Activated CD8-positive, alpha-beta memory T cell treated with anti-CD3 and anti-CD28 coated beads, Interleukin-2, amount 50 U/mL, for 1 hour (primary cell): ENCODE data around the gene CRYBG1.

Source experiments
- DNase-seq: peaks from one replicate; pipeline ENCODE4 v3.0.0-alpha.2; 2020; ENCODE audit errors: extremely low read depth

CRYBG1 gene

DNA sequence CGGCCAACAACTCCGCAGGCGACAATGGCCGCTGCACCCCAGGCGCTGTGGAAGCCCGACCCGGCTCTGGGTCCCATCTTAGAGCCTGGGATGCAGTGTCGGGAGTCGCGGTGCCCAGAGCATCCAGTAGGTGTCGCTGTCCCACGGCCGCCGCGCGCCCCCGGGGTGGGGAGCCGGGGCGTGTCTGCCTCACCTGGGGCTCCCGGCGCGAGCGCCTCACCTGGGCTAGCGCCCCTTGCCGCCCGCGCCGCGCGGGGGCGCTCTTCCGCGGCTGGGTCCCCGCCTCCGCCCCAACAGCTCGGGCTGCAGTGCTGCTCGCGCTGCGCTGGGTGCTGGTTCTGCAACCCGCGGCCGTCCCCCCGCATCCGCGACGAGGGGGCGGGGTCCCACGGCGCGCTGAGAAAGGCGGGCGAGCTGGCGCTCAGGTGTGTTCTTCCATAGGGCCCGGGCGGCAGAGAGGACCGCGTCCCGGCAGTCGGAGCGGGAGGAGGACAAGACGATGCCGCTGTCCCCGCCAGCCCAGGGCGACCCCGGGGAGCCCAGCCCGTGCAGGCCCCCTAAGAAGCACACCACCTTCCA, at the start of gene CRYBG1:
TSS of gene CRYBG1 (plus strand) at position 308 of the 579 bp plus-strand sequence. CDS start at position 500, 192 bp downstream.
- DNase-seq: no peak

GRCh38 chr6:106315765-106316374, 44.6 kb upstream of the CRYBG1 start:
- DNase-seq: no peak

GRCh38 chr6:106316375-106316766, 44.1 kb upstream of the CRYBG1 start:
- DNase-seq: no peak

DNA sequence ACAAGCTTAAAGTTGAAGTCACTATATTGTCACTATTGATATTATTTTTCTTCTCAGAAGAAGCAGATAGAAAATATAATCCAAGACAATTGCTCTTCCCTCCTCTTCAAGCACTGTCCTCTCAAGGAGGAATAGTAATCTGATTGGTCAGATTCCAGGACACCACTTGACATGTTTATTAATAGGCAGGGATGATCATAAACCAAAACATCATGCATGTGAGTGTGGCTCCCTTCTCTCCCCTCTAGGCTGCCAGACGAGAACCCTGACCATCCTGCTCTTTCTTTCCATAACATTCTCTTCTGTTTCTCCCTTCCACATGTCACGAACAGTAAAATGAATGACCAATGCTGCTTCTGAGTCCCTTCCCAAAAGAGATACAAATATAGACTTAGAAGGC, 42.5 kb upstream of the CRYBG1 start:
- no peak for DNase-seq

- no peak for DNase-seq
These were observed 41.7 kb upstream of the CRYBG1 start for GRCh38 chr6:106318851-106319250.

DNA sequence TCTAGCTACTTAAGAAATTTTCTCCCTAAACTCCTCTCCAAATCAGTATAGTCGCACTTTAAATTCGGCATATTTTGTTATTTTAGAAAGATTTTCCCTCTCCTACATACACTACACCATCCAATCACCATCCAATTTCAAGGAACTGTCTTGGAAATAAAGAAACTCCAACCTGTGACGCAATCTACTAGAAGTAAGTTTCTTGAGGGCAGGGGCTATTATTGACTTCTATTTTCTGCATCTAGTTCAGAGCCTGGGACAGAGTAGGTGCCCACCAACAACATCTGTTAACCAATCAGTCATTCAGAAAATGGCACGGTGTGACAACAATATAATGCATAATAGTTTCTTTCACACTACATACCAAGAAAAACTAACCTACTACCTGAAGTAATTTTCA, 38.6 kb upstream of the CRYBG1 start:
- DNase-seq: no peak

- DNase-seq: no peak
These were observed 35.7 kb upstream of the CRYBG1 start for GRCh38 chr6:106324726-106325335.

GRCh38 chr6:106325336-106326178, 35.0 kb upstream of the CRYBG1 start, which contains the start of gene ATG5:
Gene ATG5 (minus strand): TSS chr6:106325760. CDS start chr6:106316208, 9,552 bp downstream.
- peak; percentile 97 for DNase-seq

DNA sequence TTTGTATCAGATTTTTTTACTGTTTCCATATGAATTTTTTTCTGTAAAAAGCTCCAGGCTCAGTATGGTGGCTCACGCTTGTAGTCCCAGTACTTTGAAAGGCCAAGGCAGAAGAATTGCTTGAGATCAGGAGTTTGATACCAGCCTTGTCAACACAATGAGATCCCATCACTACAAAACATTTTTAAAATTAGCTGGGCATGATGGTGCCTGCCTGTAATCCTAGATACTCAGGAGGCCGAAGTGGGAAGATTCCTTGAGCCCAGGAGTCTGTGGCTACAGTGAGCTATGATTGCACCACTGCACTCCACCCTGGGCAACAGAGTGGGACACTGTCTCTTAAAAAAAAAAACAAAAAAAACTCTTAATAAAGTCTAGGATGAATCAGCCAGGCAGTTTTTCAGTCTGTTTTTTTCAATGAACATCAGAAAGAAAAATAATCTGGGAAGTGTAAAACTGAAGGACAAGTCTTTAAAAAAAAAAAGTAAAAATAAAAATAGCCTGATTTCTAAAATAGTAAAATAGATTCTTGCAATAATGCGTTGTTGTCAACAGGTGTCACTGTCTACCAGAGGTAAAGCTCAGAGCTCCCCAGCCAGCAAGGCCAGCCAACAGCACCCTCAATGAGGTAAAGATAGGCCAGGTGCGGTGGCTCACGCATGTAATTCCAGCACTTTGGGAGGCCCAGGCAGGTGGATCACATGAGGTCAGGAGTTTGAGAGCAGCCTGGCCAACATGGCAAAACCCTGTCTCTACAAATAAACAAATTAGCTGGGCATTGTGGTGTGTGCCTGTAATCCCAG, 25.7 kb upstream of the CRYBG1 start:
- no peak for DNase-seq

- DNase-seq: no peak
These were observed 21.0 kb upstream of the CRYBG1 start for GRCh38 chr6:106339334-106340029.

DNA sequence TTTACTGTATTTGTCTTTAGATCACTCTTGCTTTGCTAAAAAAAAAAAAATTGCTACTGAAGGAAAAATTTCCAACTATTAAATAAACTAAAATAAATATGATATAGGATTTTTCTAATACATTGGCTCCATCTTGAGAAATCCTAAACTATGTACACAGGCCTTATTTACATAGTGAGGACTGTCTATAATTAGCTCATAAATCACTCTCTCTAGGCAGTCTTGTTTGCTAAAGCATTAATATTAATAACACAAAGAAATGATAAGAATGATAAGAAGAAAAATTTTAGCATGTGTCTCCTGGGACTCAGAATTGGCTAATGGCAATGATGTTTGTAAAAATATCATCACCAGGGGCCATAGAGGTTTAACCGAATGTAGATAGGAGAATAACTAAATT, 13.3 kb upstream of the CRYBG1 start:
- no peak for DNase-seq

DNA sequence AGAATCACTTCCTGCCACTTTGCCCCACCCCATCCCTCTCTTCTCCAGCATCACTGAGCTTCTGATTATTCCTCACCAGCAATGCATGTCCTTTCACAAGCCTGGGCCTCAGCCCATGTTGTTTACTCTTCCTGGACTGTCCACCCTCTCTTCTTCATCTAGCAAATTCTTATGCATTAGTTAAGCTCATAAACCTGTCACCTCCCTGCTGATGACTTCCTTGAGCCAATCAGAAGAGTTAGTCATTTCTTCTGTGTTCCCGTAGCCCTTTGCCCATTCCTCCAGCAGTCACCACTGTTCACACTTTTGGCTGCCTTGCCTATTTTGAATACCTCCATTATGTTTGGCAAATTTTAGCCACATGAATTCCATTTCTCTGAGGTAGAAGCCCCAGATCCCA, 4.1 kb upstream of the CRYBG1 start:
- no peak for DNase-seq

DNA sequence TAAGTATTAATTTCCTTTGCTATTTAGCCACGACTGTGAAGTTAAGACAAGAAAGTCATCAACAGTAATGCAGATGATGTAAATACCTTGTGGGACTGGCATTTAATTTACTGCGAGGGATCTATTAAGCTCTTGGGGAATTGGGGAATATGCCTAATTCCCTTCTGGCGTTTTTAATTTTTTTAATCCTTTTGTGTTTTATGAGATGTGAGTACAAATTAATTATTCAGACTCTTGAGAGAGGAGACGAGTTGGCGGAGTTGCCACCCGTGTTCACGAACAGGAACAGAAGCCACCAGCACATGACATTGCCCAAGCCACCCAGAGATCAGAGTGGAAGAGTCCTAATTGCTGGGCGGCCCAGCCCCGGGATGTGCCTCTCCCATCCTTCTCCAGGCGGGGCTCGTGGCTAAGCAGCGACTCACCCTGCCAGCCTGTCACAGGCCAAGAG, 533 bp upstream of the CRYBG1 start:
- DNase-seq: no peak

GRCh38 chr6:106360989-106361430, 493 bp downstream of the CRYBG1 start:
- DNase-seq: no peak

- no peak for DNase-seq
These were observed 3.1 kb downstream of the CRYBG1 start for GRCh38 chr6:106363401-106364138.

- DNase-seq: no peak
These were observed 9.2 kb downstream of the CRYBG1 start for GRCh38 chr6:106369739-106370138.

DNA sequence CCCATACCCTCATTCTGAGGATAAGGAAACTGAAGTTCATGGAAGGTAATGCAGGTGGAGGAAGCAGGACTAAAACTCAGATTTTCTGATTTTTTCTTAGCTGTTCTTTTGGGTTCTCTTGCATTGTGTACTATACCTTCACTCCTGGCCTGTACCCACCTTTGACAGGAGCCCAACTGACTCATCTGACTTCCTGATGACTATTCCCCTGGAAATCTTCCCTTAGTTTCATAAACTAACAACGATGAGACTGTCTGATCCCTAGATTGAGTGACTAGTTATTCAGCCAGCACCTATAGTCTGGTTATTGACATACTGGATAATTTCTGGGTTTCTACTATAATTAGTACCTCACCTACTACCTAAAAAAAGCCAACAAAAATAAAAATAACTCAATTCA, 10.1 kb downstream of the CRYBG1 start:
- DNase-seq: no peak

DNA sequence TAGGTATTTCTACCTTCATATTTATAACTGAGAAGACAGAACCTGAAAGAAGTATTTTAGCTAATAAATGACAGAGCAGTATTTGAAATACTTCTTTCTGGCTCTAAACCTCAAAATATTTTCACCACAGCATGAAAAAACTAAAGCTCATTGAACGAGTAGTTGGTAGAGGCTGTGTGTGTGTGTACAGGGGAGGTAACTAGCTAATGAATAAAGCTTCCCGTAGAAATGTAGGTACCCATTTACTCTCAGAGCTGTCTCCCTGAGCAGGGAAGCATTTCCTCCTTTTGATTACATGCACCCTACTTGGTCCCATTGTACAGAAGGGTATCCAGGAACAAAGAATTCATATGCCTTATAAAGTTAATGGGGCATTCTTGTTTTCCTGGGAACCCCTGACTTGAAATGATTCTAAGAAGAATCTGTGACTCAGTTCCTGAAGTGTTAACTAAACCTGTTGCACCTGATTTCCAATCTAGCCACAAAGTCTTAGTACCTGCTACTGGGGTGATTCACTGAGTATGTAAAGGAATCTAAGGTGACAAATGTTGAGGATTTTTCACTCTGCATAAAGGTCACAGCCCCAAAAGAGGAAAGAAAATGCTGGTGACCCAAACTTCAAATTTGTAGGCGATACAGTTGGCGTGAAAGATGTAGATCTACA, 12.5 kb downstream of the CRYBG1 start:
- DNase-seq: no peak

DNA sequence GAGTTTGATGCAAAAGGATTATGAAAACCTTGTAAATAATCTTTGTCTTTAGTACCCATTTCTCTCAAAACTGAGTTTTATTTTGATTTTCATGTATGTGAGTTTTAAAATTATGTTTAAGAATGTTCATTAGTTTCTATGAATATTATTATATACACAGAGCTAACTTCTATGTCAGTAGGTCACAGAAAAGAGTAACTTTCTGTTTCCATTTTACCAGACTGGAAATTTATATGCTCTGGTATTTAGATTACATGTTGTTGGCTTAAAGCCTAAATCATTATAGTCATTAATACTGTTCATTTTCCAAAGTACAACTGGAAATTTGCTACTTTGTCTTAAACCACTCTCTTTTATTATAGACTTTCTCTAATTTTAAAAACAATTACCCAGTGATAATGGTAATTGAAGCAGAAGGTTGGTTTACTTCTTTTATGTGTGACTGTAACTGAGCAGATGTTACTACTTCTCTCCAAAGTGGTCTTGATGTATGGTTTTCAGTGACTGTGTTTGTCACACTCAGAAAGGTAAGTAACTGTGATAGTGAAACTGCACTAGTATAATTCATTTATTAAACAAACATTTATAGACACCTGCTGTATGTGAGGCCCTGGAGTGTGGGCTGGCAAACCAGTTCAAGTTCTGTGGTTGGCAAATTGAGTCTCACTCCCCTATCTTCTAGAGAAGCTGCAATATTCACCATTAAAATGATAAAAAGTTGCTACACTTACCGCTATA, 13.2 kb downstream of the CRYBG1 start:
- DNase-seq: no peak
